ENCODE results near the gene TNFSF11.

Gene TNFSF11

GRCh38 chr13:42603571-42603970, 29.6 kb downstream of the TNFSF11 start:
- no peak for TF ChIP-seq EZH2phosphoT487 (IDR thresholded peaks at IDR 0.05; ENCODE audit: low read depth)
- TF ChIP-seq CTCF (IDR thresholded peaks at IDR 0.05; ENCODE audit: low read depth, low read length), result no peak
- Histone ChIP-seq H3K9me3 (ENCODE audit: insufficient read depth, low read length) (no peaks in the 10 kb centered on the region), H3K79me2 (ENCODE audit: low read length) (no peaks in the 10 kb centered on the region), H4K20me1 (ENCODE audit: insufficient read depth, low read length) (no peaks in the 10 kb centered on the region), H3K9ac (ENCODE audit: low read length) (no peak overlapping the region), H2AFZ (ENCODE audit: low read depth, low read length) (no peak overlapping the region; the same call in 1 of the 2 replicates), H3K27me3 (ENCODE audit: low read depth, low read length) (peaks cover 40% of the 10 kb centered on the region), H3K4me3 (ENCODE audit: low read length) (no peak overlapping the region), H3K36me3 (replicated peaks; ENCODE audit: low read depth, low read length) (no peaks in the 10 kb centered on the region), H3K27ac (ENCODE audit: low read length) (no peak overlapping the region), H3K4me2 (ENCODE audit: low read length) (peak overlapping the region; percentile 31), H3K4me1 (ENCODE audit: low read length) (peaks cover 15% of the 10 kb centered on the region)

- Histone ChIP-seq H3K36me3 (replicated peaks; ENCODE audit: low read depth, low read length) (no peaks in the 10 kb centered on the region), H3K79me2 (ENCODE audit: low read length) (no peaks in the 10 kb centered on the region), H4K20me1 (ENCODE audit: insufficient read depth, low read length) (no peaks in the 10 kb centered on the region), H3K27me3 (ENCODE audit: low read depth, low read length) (peaks cover 27% of the 10 kb centered on the region), H2AFZ (ENCODE audit: low read depth, low read length) (no peak overlapping the region), H3K4me2 (ENCODE audit: low read length) (no peak overlapping the region), H3K27ac (ENCODE audit: low read length) (no peak overlapping the region), H3K9me3 (ENCODE audit: insufficient read depth, low read length) (no peaks in the 10 kb centered on the region), H3K4me3 (ENCODE audit: low read length) (no peak overlapping the region), H3K4me1 (ENCODE audit: low read length) (peaks cover 15% of the 10 kb centered on the region), H3K9ac (ENCODE audit: low read length) (no peak overlapping the region)
- TF ChIP-seq CTCF (IDR thresholded peaks at IDR 0.05; ENCODE audit: low read depth, low read length) (no peak), EZH2phosphoT487 (IDR thresholded peaks at IDR 0.05; ENCODE audit: low read depth) (no peak; the same call in 1 of the 2 replicates)
These were observed 33.6 kb downstream of the TNFSF11 start for GRCh38 chr13:42607546-42607945.

- Histone ChIP-seq H3K4me1 (ENCODE audit: low read length) (no peaks in the 10 kb centered on the region), H3K4me3 (ENCODE audit: low read length) (no peak overlapping the region), H3K9ac (ENCODE audit: low read length) (no peak overlapping the region), H4K20me1 (ENCODE audit: insufficient read depth, low read length) (no peaks in the 10 kb centered on the region), H3K4me2 (ENCODE audit: low read length) (no peak overlapping the region), H2AFZ (ENCODE audit: low read depth, low read length) (no peak overlapping the region), H3K27me3 (ENCODE audit: low read depth, low read length) (peaks cover 34% of the 10 kb centered on the region), H3K9me3 (ENCODE audit: insufficient read depth, low read length) (no peaks in the 10 kb centered on the region), H3K27ac (ENCODE audit: low read length) (no peak overlapping the region), H3K79me2 (ENCODE audit: low read length) (no peaks in the 10 kb centered on the region), H3K36me3 (replicated peaks; ENCODE audit: low read depth, low read length) (no peaks in the 10 kb centered on the region)
- TF ChIP-seq EZH2phosphoT487 (IDR thresholded peaks at IDR 0.05; ENCODE audit: low read depth), result no peak
- no peak for TF ChIP-seq CTCF (IDR thresholded peaks at IDR 0.05; ENCODE audit: low read depth, low read length)
These were observed 36.7 kb downstream of the TNFSF11 start for GRCh38 chr13:42610649-42611048.

- Histone ChIP-seq H3K27me3 (ENCODE audit: low read depth, low read length) (peaks cover 29% of the 10 kb centered on the region), H3K36me3 (replicated peaks; ENCODE audit: low read depth, low read length) (no peaks in the 10 kb centered on the region), H2AFZ (ENCODE audit: low read depth, low read length) (no peak overlapping the region), H3K4me1 (ENCODE audit: low read length) (no peaks in the 10 kb centered on the region), H3K4me3 (ENCODE audit: low read length) (no peak overlapping the region), H3K9ac (ENCODE audit: low read length) (no peak overlapping the region), H3K79me2 (ENCODE audit: low read length) (no peaks in the 10 kb centered on the region), H3K27ac (ENCODE audit: low read length) (no peak overlapping the region), H3K9me3 (ENCODE audit: insufficient read depth, low read length) (no peaks in the 10 kb centered on the region), H3K4me2 (ENCODE audit: low read length) (no peak overlapping the region), H4K20me1 (ENCODE audit: insufficient read depth, low read length) (no peaks in the 10 kb centered on the region)
- no peak for TF ChIP-seq EZH2phosphoT487 (IDR thresholded peaks at IDR 0.05; ENCODE audit: low read depth)
- no peak for TF ChIP-seq CTCF (IDR thresholded peaks at IDR 0.05; ENCODE audit: low read depth, low read length)
These were observed 37.3 kb downstream of the TNFSF11 start for GRCh38 chr13:42611086-42611779.
